HG02943 (cell line): ENCODE results near the gene EPHA8.

Source experiments
- ATAC-seq: cut with Tn5 transposase; IDR thresholded peaks from one replicate; pipeline ENCODE4 v1.9.1; 2021; ENCODE audit warnings: mild to moderate bottlenecking, low read depth, moderate library complexity; ENCODE audit not compliant: unreplicated experiment

Gene EPHA8

GRCh38 chr1:22535399-22535798, 27.9 kb upstream of the EPHA8 start:
- ATAC-seq: no peak

- ATAC-seq: no peak
Observed at GRCh38 chr1:22536506-22536905, 26.8 kb upstream of the EPHA8 start.

- ATAC-seq: no peak
Observed at GRCh38 chr1:22537441-22538139, 25.7 kb upstream of the EPHA8 start.

- no peak for ATAC-seq
Observed at GRCh38 chr1:22539510-22540118, 23.7 kb upstream of the EPHA8 start.

GRCh38 chr1:22540337-22540736, 23.0 kb upstream of the EPHA8 start:
- no peak for ATAC-seq

GRCh38 chr1:22542886-22543285, 20.4 kb upstream of the EPHA8 start:
- ATAC-seq: no peak

GRCh38 chr1:22543679-22544078, 19.6 kb upstream of the EPHA8 start:
- ATAC-seq: no peak

- ATAC-seq: no peak
Observed at GRCh38 chr1:22544606-22545005, 18.7 kb upstream of the EPHA8 start.

- no peak for ATAC-seq
Observed at GRCh38 chr1:22545141-22545540, 18.1 kb upstream of the EPHA8 start.

GRCh38 chr1:22547186-22547817, 16.0 kb upstream of the EPHA8 start:
- no peak for ATAC-seq

- no peak for ATAC-seq
Observed at GRCh38 chr1:22547818-22548462, 15.3 kb upstream of the EPHA8 start.

- no peak for ATAC-seq
Observed at GRCh38 chr1:22550021-22550420, 13.3 kb upstream of the EPHA8 start.

GRCh38 chr1:22551591-22551990, 11.7 kb upstream of the EPHA8 start:
- ATAC-seq: no peak

GRCh38 chr1:22552021-22552420, 11.3 kb upstream of the EPHA8 start:
- ATAC-seq: no peak

- ATAC-seq: no peak
Observed at GRCh38 chr1:22553104-22553880, 10.0 kb upstream of the EPHA8 start.

- ATAC-seq: no peak
Observed at GRCh38 chr1:22553991-22554522, 9.2 kb upstream of the EPHA8 start.

- no peak for ATAC-seq
Observed at GRCh38 chr1:22555371-22555656, 8.0 kb upstream of the EPHA8 start.

GRCh38 chr1:22556391-22557104, 6.7 kb upstream of the EPHA8 start:
- no peak for ATAC-seq

GRCh38 chr1:22557341-22557950, 5.8 kb upstream of the EPHA8 start:
- no peak for ATAC-seq
